H1 (cell line): ENCODE data around the gene FDXACB1.

Experiments
- CBX5 ChIP-seq: fragments of 300-800, 300-1000 bp; sonication (generic); IDR thresholded peaks from 2 replicates; pipeline ENCODE4 v1.7.1; 2016; ENCODE audit warnings: antibody characterized with exemption, low read length, low read depth
- CREB1 ChIP-seq: IDR thresholded peaks from 2 replicates; pipeline ENCODE4 v1.6.1; 2012; ENCODE audit warnings: inconsistent platforms
- EGR1 ChIP-seq: IDR thresholded peaks from 2 replicates; pipeline ENCODE4 v1.6.1; 2011; ENCODE audit warnings: low read depth, low read length, borderline replicate concordance
- POLR2A ChIP-seq, 2 experiments: IDR thresholded peaks; 1 replicate in 1 of 2; 2 replicates in 1 of 2; pipeline ENCODE4 v1.6.1; 2011; ENCODE audit warnings: low read depth in 2 of 2, low read length in 2 of 2, mild to moderate bottlenecking in 2 of 2; ENCODE audit errors: control extremely low read depth in 1 of 2
- RAD21 ChIP-seq, 2 experiments: IDR thresholded peaks in 1 of 2; conservative IDR thresholded peaks in 1 of 2; 2 replicates each; pipeline ENCODE4 v1.6.1; 2011; ENCODE audit warnings: low read depth in 2 of 2, low read length in 2 of 2, improper control_type of control experiment in 1 of 2, inconsistent platforms in 1 of 2, mild to moderate bottlenecking in 1 of 2, moderate library complexity in 1 of 2
- SP1 ChIP-seq: IDR thresholded peaks from 2 replicates; pipeline ENCODE4 v1.6.1; 2011; ENCODE audit warnings: low read depth, low read length
- SUZ12 ChIP-seq: fragments of 200-600 bp; sonication (generic); IDR thresholded peaks from 2 replicates; pipeline ENCODE4 v1.6.1; 2012; ENCODE audit warnings: mild to moderate bottlenecking, inconsistent platforms, low read length, moderate library complexity, mixed read lengths
- TAF1 ChIP-seq: IDR thresholded peaks from 2 replicates; pipeline ENCODE4 v1.6.1; 2011; ENCODE audit warnings: mild to moderate bottlenecking, low read depth, low read length
- TCF12 ChIP-seq: IDR thresholded peaks from 2 replicates; pipeline ENCODE4 v1.6.1; 2011; ENCODE audit warnings: low read depth, mild to moderate bottlenecking, low read length
- TF ChIP-seq, protein P1 (sequence below), 3 experiments: IDR thresholded peaks; 1 replicate in 2 of 3; 2 replicates in 1 of 3; pipeline versions ENCODE4 v1.5.1 to v1.6.1; 2011; ENCODE audit warnings: low read length in 3 of 3, mild to moderate bottlenecking in 3 of 3, inconsistent platforms in 2 of 3, low read depth in 1 of 3, moderate library complexity in 1 of 3; ENCODE audit not compliant: insufficient read depth in 1 of 3; ENCODE audit errors: control extremely low read depth in 1 of 3
- TF ChIP-seq, protein P2 (sequence below): IDR thresholded peaks from 2 replicates; pipeline ENCODE4 v1.6.1; 2012; ENCODE audit warnings: inconsistent platforms

DNA sequence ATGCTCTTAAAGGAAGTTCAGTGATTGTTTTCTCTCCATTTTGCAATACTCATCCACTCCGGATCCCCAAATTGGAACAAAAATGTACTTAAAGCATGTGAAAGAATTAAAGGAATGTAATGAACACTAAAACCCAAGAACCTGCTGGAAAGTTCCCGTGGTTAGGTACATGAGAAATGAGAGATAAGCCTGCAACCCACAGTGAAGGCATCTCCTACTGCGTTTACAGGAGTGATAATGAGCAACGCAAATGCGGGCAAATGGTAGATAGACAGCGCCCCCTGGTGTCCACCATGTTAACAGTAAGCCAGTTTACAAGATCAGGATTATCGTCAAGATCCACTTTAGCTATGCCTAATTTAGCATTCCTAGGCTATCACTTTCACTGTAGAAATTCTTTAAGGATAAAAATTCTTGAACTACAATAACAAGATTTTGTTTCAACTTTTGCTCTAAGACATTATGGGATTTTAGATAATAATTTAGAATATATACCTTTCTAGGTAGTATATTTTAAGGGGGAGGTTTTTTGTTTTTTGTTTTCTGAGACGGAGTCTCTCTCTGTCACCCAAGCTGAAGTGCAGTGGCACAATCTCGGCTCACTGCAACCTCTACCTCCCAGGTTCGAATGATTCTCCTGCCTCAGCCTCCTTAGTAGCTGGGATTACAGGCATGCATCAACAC lies 37.5 kb downstream of the FDXACB1 start:
- TF ChIP-seq, protein P1, sequence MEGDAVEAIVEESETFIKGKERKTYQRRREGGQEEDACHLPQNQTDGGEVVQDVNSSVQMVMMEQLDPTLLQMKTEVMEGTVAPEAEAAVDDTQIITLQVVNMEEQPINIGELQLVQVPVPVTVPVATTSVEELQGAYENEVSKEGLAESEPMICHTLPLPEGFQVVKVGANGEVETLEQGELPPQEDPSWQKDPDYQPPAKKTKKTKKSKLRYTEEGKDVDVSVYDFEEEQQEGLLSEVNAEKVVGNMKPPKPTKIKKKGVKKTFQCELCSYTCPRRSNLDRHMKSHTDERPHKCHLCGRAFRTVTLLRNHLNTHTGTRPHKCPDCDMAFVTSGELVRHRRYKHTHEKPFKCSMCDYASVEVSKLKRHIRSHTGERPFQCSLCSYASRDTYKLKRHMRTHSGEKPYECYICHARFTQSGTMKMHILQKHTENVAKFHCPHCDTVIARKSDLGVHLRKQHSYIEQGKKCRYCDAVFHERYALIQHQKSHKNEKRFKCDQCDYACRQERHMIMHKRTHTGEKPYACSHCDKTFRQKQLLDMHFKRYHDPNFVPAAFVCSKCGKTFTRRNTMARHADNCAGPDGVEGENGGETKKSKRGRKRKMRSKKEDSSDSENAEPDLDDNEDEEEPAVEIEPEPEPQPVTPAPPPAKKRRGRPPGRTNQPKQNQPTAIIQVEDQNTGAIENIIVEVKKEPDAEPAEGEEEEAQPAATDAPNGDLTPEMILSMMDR (IDR thresholded peaks at IDR 0.05; ENCODE audit: control extremely low read depth in 1 of 3, insufficient read depth in 1 of 3, low read depth in 1 of 3, low read length in 3 of 3): peak; percentile 56 to 91 (median 86)
- no peak for TF ChIP-seq TAF1
- TF ChIP-seq CBX5: no peak
- TF ChIP-seq CREB1: 0 out of 2 replicates have a peak, but pooled peaks have one; percentile 20
- TF ChIP-seq SUZ12: no peak
- no peak for TF ChIP-seq EGR1
- TF ChIP-seq RAD21 (IDR thresholded peaks at IDR 0.05 in 1 of 2, conservative IDR thresholded peaks at IDR 0.05 in 1 of 2; ENCODE audit: low read depth in 2 of 2, low read length in 2 of 2): peak; percentile 97
- no peak for TF ChIP-seq POLR2A (IDR thresholded peaks at IDR 0.05; ENCODE audit: control extremely low read depth in 1 of 2, low read depth in 2 of 2, low read length in 2 of 2)
- TF ChIP-seq, protein P2, sequence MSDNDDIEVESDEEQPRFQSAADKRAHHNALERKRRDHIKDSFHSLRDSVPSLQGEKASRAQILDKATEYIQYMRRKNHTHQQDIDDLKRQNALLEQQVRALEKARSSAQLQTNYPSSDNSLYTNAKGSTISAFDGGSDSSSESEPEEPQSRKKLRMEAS: no peak
- TF ChIP-seq TCF12: no peak
- no peak for TF ChIP-seq SP1
